Endothelial cell of umbilical vein (primary cell): Measurements from ENCODE around the gene TLCD2. TPM values are rescaled to one million over a fixed set of nuclear protein-coding genes. Genes with fewer than 3 reads are reported as not detected.

Experiments used
- Bru-seq: library from RNA; stranded (reverse); fragments of 400-500 nt; gene quantifications from one replicate; lab custom pipeline; 2021; lab: Mats Ljungman, UMichigan
- BruChase-seq, 2 experiments: library from RNA; stranded (reverse); fragments of 400-500 nt; gene quantifications; one replicate each; lab custom pipeline; 2021; lab: Mats Ljungman, UMichigan
- BruUV-seq: library from RNA; stranded (reverse); fragments of 400-500 nt; replicated peaks from 2 replicates; lab custom pipeline; 2021; lab: Mats Ljungman, UMichigan
- CTCF ChIA-PET: fragments of 300-600, 350-600 bp; sonication (Branson Sonifier 250); formaldehyde crosslinking; loops from one replicate; lab custom pipeline; 2021; ENCODE audit warnings: antibody characterized with exemption, inconsistent platforms; lab: Charles Lee
- POLR2A ChIA-PET: fragments of 300-600, 350-600 bp; sonication (Branson Sonifier 250); formaldehyde crosslinking; loops from one replicate; lab custom pipeline; 2021; ENCODE audit warnings: antibody characterized with exemption, inconsistent platforms; lab: Charles Lee
- DNase-seq: peaks from one replicate; pipeline ENCODE4 v3.0.0-alpha.2; 2011; ENCODE audit warnings: low read depth, low spot score
- FAIRE-seq: peaks from 2 replicates; lab custom pipeline; 2011; peaks lifted over from hg19 to GRCh38; lab: Jason Lieb, UNC
- H2AFZ ChIP-seq: 2 replicates; pipeline ENCODE4 v1.6.0; 2012; ENCODE audit warnings: low read depth, low read length, control low read depth, inconsistent platforms
- H3K27ac ChIP-seq: 2 replicates; pipeline ENCODE4 v1.5.1; 2011; ENCODE audit warnings: low read depth, mild to moderate bottlenecking, control low read depth, low read length, moderate library complexity; ENCODE audit not compliant: insufficient read depth
- H3K27me3 ChIP-seq, 2 experiments: 2 replicates each; pipeline versions ENCODE4 v1.6.0 to v1.6.1; 2011; ENCODE audit warnings: low read length in 2 of 2, mixed read lengths in 1 of 2; ENCODE audit not compliant: control insufficient read depth in 2 of 2, insufficient read depth in 2 of 2
- H3K36me3 ChIP-seq, 2 experiments: 2 replicates in 1 of 2; 3 replicates in 1 of 2; pipeline ENCODE4 v1.5.1; 2011; ENCODE audit warnings: low read length in 2 of 2, mild to moderate bottlenecking in 1 of 2, moderate library complexity in 1 of 2; ENCODE audit not compliant: control insufficient read depth in 2 of 2, insufficient read depth in 2 of 2; ENCODE audit errors: extremely low read depth in 1 of 2
- H3K4me1 ChIP-seq: 3 replicates; pipeline ENCODE4 v1.5.1; 2011; ENCODE audit warnings: mild to moderate bottlenecking, low read length; ENCODE audit not compliant: control insufficient read depth, insufficient read depth; ENCODE audit errors: extremely low read depth
- H3K4me2 ChIP-seq: 2 replicates; pipeline ENCODE4 v1.6.1; 2011; ENCODE audit warnings: low read length, control low read depth, mixed read lengths; ENCODE audit not compliant: insufficient read depth
- H3K4me3 ChIP-seq, 3 experiments: fragments of 200-600 bp in 1 of 3; sonication (generic), shearing (Covaris generic) in 1 of 3; replicated peaks in 1 of 3; 2 replicates each; pipeline ENCODE4 v1.5.1; 2011 to 2016; ENCODE audit warnings: control low read depth in 3 of 3, low read length in 3 of 3, mild to moderate bottlenecking in 2 of 3, inconsistent platforms in 1 of 3, low read depth in 1 of 3, moderate library complexity in 1 of 3; ENCODE audit not compliant: insufficient read depth in 1 of 3
- H3K79me2 ChIP-seq: 2 replicates; pipeline ENCODE4 v1.6.0; 2012; ENCODE audit warnings: low read length, inconsistent platforms; ENCODE audit not compliant: control insufficient read depth, insufficient read depth
- H3K9ac ChIP-seq: replicated peaks from 2 replicates; pipeline ENCODE3; 2011; ENCODE audit warnings: low read length, control low read depth; ENCODE audit not compliant: insufficient read depth; ENCODE audit errors: extremely low read depth
- H3K9me1 ChIP-seq: replicated peaks from 3 replicates; pipeline ENCODE4 v1.6.0; 2011; ENCODE audit warnings: mild to moderate bottlenecking, low read length; ENCODE audit not compliant: control insufficient read depth, insufficient read depth; ENCODE audit errors: extremely low read depth
- H3K9me3 ChIP-seq: replicated peaks from 2 replicates; pipeline ENCODE4 v1.5.1; 2012; ENCODE audit warnings: low read length, inconsistent platforms; ENCODE audit not compliant: control insufficient read depth, insufficient read depth
- H4K20me1 ChIP-seq: replicated peaks from 2 replicates; pipeline ENCODE3; 2011; ENCODE audit warnings: mild to moderate bottlenecking, low read length; ENCODE audit not compliant: control insufficient read depth, insufficient read depth; ENCODE audit errors: extremely low read depth
- EZH2 ChIP-seq: IDR thresholded peaks from 2 replicates; pipeline ENCODE4 v1.6.1; 2012; ENCODE audit warnings: borderline replicate concordance, low read depth, mild to moderate bottlenecking, moderate library complexity, low read length, inconsistent platforms; ENCODE audit not compliant: severe bottlenecking
- FOS ChIP-seq: IDR thresholded peaks from 2 replicates; pipeline ENCODE4 v1.6.1; 2011; ENCODE audit warnings: mild to moderate bottlenecking, low read length, moderate library complexity, borderline replicate concordance; ENCODE audit not compliant: insufficient read depth
- GATA2 ChIP-seq: IDR thresholded peaks from 2 replicates; pipeline ENCODE4 v1.7.0; 2011; ENCODE audit warnings: low read depth, mild to moderate bottlenecking, moderate library complexity, mixed read lengths, low read length; ENCODE audit not compliant: insufficient read length, insufficient read depth
- JUN ChIP-seq: IDR thresholded peaks from 2 replicates; pipeline ENCODE4 v1.6.1; 2011; ENCODE audit warnings: borderline replicate concordance, low read depth; ENCODE audit not compliant: insufficient read length, insufficient read depth
- MYC ChIP-seq: IDR thresholded peaks from one replicate; pipeline ENCODE4 v1.6.1; 2011; ENCODE audit warnings: mild to moderate bottlenecking, low read depth, low read length
- POLR2A ChIP-seq: IDR thresholded peaks from 2 replicates; pipeline ENCODE4 v1.6.1; 2012; ENCODE audit warnings: low read depth, mild to moderate bottlenecking, control low read depth, low read length
- POLR2AphosphoS5 ChIP-seq: IDR thresholded peaks from 2 replicates; pipeline ENCODE4 v1.6.1; 2012; ENCODE audit warnings: low read depth, mild to moderate bottlenecking, control low read depth, low read length, moderate library complexity; ENCODE audit not compliant: insufficient read depth
- dilution Hi-C: fragments of 300-500 bp; cut with MboI; formaldehyde crosslinking; loops from one replicate; pipeline ENCODE4 v1.15.0; 2019; ENCODE audit warnings: low sequenced_read_pairs; ENCODE audit not compliant: extremely low pct_ligation_motif_present
- intact Hi-C: fragments of 100-400 bp; cut with micrococcal nuclease; formaldehyde crosslinking; loops from one replicate; pipeline ENCODE4 v1.10.0; 2022
- long read RNA-seq: library from polyadenylated mRNA; stranded (forward); transcript quantifications from one replicate; pipeline ENCODE4 v2.0.0, GENCODE V29; 2021
- polyA minus RNA-seq, 3 experiments: library from RNA; depleted of rRNA, polyadenylated mRNA; stranded (reverse); fragments of >200 nt; gene quantifications; 1 replicate in 1 of 3; 2 replicates in 2 of 3; pipeline ENCODE4 v1.2.3, GENCODE V29; 2011
- polyA plus RNA-seq, 4 experiments: library from polyadenylated mRNA; depleted of rRNA in 3 of 4; stranded (reverse) in 3 of 4; unstranded in 1 of 4; fragments of >200 nt; gene quantifications; 2 replicates each; pipeline versions ENCODE4 v1.2.1 to v1.2.3, GENCODE V29; 2011 to 2012; ENCODE audit warnings: missing spikeins in 1 of 4
- total RNA-seq: library from RNA; stranded (reverse); gene quantifications from 2 replicates; pipeline ENCODE4 v1.2.3, GENCODE V29; 2021
- TF ChIP-seq, protein P1 (sequence below): IDR thresholded peaks from 2 replicates; pipeline ENCODE4 v1.6.1; 2011; ENCODE audit not compliant: insufficient read depth, insufficient read length
- TF ChIP-seq, protein P2 (sequence below), 2 donors: IDR thresholded peaks; 1 replicate in 1 of 2; 2 replicates in 1 of 2; pipeline ENCODE4 v1.5.1; 2011; ENCODE audit warnings: low read length in 2 of 2, mild to moderate bottlenecking in 2 of 2, moderate library complexity in 2 of 2, control low read depth in 1 of 2, inconsistent platforms in 1 of 2, low read depth in 1 of 2; ENCODE audit not compliant: insufficient read depth in 1 of 2; ENCODE audit errors: extremely low read depth in 1 of 2

TLCD2 gene, protein sequence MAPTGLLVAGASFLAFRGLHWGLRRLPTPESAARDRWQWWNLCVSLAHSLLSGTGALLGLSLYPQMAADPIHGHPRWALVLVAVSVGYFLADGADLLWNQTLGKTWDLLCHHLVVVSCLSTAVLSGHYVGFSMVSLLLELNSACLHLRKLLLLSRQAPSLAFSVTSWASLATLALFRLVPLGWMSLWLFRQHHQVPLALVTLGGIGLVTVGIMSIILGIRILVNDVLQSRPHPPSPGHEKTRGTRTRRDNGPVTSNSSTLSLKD
- total RNA-seq, result 1.7 and 2.1 TPM in 2 replicates
- polyA plus RNA-seq, result 0.72 TPM in 2 replicates
- 0.75 and 0.83 TPM in 2 replicates for polyA plus RNA-seq (2011; cell fraction: cytosol; rRNA removed)
- 0.70 and 0.83 TPM in 2 replicates for polyA plus RNA-seq (2011; cell fraction: nucleus; rRNA removed)
- polyA plus RNA-seq (2012), result 1.6 and 2.4 TPM in 2 replicates
- 0.98 and 1.0 TPM in 2 replicates for polyA minus RNA-seq
- 1.6 TPM for polyA minus RNA-seq (2011; cell fraction: cytosol; rRNA and poly(A)+ RNA removed)
- polyA minus RNA-seq (2011; cell fraction: nucleus; rRNA and poly(A)+ RNA removed), result 0.24 and 0.38 TPM in 2 replicates
- percentile 36 among the genes with signal in this experiment for Bru-seq, nascent RNA
- BruChase-seq, experiment 1, labeled RNA remaining after a 6-hour chase, result percentile 81 among the genes with signal in this experiment
- percentile 56 among the genes with signal in this experiment for BruChase-seq, experiment 2, labeled RNA remaining after a 2-hour chase
- long read RNA-seq, partial matches to known transcripts, result 0 of 1 reads
- long read RNA-seq, other reads (novel, unspliced or antisense), result 1 of 1 reads

DNA sequence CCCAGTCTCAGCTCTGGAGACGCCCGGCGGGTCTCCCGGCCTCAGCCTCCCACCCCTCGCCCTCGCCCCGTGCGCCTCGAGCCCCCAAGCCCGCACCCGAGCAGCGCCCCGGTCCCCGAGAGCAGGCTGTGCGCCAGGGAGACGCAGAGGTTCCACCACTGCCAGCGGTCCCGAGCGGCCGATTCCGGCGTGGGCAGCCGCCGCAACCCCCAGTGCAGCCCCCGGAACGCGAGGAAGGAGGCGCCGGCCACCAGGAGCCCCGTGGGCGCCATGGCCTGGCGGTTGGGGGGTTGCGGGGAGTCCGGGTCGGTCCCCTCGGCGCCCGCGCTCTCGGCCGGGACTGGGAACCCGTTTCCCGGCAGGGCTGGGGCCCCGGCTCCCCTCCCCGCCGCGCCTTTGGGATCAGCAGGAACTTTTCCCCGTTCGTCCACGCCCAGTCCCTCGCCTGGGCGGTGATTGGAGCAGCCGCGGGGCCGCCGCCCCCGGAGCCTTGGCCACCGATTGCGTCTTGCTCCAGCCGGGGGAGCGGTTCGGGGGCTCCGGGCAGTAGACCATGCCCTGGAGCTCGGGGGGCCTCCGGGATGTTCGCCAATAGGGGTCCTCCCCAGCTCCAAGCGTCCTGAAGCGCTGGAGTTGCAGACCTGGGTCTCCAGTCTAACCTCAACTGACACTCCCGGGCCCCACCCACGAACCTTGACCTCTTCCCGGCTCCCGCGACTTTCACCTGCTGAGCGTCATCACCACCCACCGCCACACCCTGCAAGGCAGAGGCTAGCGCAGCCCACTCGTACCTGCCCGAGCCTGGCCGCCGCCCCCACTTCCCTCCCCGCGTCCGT lies at the start of gene TLCD2:
TLCD2 (minus strand) TSS at position 407 of the 836 bp plus-strand sequence; CDS start at position 272, 135 bp downstream.
- Histone ChIP-seq H3K79me2 (peaks cover 33% of the 10 kb centered on the region), H3K27me3 (no peaks in the 10 kb centered on the region), H3K9me3 (no peaks in the 10 kb centered on the region), H3K4me2 (peak within 1 kb of the TSS; percentile 70), H4K20me1 (no peaks in the 10 kb centered on the region), H3K9ac (peak within 1 kb of the TSS; percentile 38), H2AFZ (peak within 1 kb of the TSS; percentile 38), H3K27ac (no peak within 1 kb of the TSS), H3K36me3 (peaks cover 19 to 20% of the 10 kb centered on the region in 2 experiments), H3K9me1 (no peaks in the 10 kb centered on the region), H3K4me1 (peaks cover 36% of the 10 kb centered on the region), H3K4me3 (peak within 1 kb of the TSS; percentile 51 to 61 (median 53))
- FAIRE-seq, result peak; percentile 87
- POLR2A ChIA-PET, result no interaction called here
- dilution Hi-C loops (no loop called here), intact Hi-C loops (loop anchor here (1.0 to 10.0 kb wide), 3 partner anchors 26 to 625 kb away; partner anchors contain the start of genes PITPNA, PRPF8, SGSM2 and TSR1)
- BruUV-seq, result no TSS peak
- DNase-seq, result peak; percentile 62
- CTCF ChIA-PET, result no interaction called here
- TF ChIP-seq POLR2A (peak; percentile 77), POLR2AphosphoS5 (peak; percentile 65), JUN (no peak)

DNA sequence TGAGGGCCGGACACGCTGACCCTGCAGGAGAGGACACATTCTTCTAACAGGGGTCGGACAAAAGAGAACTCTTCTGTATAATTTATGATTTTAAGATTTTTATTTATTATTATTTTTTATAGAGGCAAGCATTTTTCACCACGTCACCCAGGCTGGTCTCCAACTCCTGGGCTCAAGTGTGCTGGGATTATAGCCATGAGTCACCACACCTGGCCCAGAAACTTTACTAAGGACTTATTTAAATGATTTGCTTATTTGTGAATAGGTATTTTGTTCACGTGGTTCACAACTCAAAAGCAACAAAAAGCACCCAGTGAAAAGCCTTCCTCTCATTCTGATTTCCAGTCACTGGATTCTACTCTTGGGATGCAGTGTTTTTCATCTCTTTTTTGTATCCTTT lies 49.4 kb upstream of the TLCD2 start:
- no peak for DNase-seq
- BruUV-seq, result no TSS peak
- no peak overlapping the region for H3K9ac ChIP-seq
- H4K20me1 ChIP-seq, result no peaks in the 10 kb centered on the region
- H3K27ac ChIP-seq, result no peak overlapping the region
- H3K9me1 ChIP-seq, result no peaks in the 10 kb centered on the region
- H3K79me2 ChIP-seq, result no peaks in the 10 kb centered on the region
- ChIA-PET CTCF (no interaction called here), POLR2A (no interaction called here)
- intact Hi-C loops, result no loop called here
- no peaks in the 10 kb centered on the region for H3K9me3 ChIP-seq
- H2AFZ ChIP-seq, result no peak overlapping the region
- peaks cover 4% of the 10 kb centered on the region for H3K4me1 ChIP-seq
- no peaks in the 10 kb centered on the region for H3K27me3 ChIP-seq
- no peak for TF ChIP-seq GATA2
- TF ChIP-seq, protein P1, sequence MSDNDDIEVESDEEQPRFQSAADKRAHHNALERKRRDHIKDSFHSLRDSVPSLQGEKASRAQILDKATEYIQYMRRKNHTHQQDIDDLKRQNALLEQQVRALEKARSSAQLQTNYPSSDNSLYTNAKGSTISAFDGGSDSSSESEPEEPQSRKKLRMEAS, result no peak
- TF ChIP-seq MYC, result no peak
- no peak for TF ChIP-seq POLR2AphosphoS5
- TF ChIP-seq JUN, result no peak
- no peak for TF ChIP-seq FOS
- TF ChIP-seq, protein P2, sequence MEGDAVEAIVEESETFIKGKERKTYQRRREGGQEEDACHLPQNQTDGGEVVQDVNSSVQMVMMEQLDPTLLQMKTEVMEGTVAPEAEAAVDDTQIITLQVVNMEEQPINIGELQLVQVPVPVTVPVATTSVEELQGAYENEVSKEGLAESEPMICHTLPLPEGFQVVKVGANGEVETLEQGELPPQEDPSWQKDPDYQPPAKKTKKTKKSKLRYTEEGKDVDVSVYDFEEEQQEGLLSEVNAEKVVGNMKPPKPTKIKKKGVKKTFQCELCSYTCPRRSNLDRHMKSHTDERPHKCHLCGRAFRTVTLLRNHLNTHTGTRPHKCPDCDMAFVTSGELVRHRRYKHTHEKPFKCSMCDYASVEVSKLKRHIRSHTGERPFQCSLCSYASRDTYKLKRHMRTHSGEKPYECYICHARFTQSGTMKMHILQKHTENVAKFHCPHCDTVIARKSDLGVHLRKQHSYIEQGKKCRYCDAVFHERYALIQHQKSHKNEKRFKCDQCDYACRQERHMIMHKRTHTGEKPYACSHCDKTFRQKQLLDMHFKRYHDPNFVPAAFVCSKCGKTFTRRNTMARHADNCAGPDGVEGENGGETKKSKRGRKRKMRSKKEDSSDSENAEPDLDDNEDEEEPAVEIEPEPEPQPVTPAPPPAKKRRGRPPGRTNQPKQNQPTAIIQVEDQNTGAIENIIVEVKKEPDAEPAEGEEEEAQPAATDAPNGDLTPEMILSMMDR (IDR thresholded peaks at IDR 0.05; ENCODE audit: extremely low read depth in 1 of 2, insufficient read depth in 1 of 2, low read depth in 1 of 2, low read length in 2 of 2), result no peak
- TF ChIP-seq EZH2, result no peak
- no peak for TF ChIP-seq POLR2A
- dilution Hi-C loops, result no loop called here
- no peak overlapping the region for H3K4me2 ChIP-seq
- no peak overlapping the region for H3K4me3 ChIP-seq
- no peaks in the 10 kb centered on the region for H3K36me3 ChIP-seq
- FAIRE-seq, result no peak
